Endothelial cell of umbilical vein (primary cell): ENCODE data around the gene CPEB1. TPM values are rescaled to one million over a fixed set of nuclear protein-coding genes. Genes with fewer than 3 reads are reported as not detected.

Source experiments
- BruUV-seq: library from RNA; stranded (reverse); fragments of 400-500 nt; replicated peaks from 2 replicates; lab custom pipeline; 2021; lab: Mats Ljungman, UMichigan
- CTCF ChIA-PET: fragments of 300-600, 350-600 bp; sonication (Branson Sonifier 250); formaldehyde crosslinking; loops from one replicate; lab custom pipeline; 2021; ENCODE audit warnings: antibody characterized with exemption, inconsistent platforms; lab: Charles Lee
- POLR2A ChIA-PET: fragments of 300-600, 350-600 bp; sonication (Branson Sonifier 250); formaldehyde crosslinking; loops from one replicate; lab custom pipeline; 2021; ENCODE audit warnings: antibody characterized with exemption, inconsistent platforms; lab: Charles Lee
- DNase-seq: peaks from one replicate; pipeline ENCODE4 v3.0.0-alpha.2; 2011; ENCODE audit warnings: low read depth, low spot score
- FAIRE-seq: peaks from 2 replicates; lab custom pipeline; 2011; peaks lifted over from hg19 to GRCh38; lab: Jason Lieb, UNC
- H2AFZ ChIP-seq: 2 replicates; pipeline ENCODE4 v1.6.0; 2012; ENCODE audit warnings: low read depth, low read length, control low read depth, inconsistent platforms
- H3K27ac ChIP-seq: 2 replicates; pipeline ENCODE4 v1.5.1; 2011; ENCODE audit warnings: low read depth, mild to moderate bottlenecking, control low read depth, low read length, moderate library complexity; ENCODE audit not compliant: insufficient read depth
- H3K27me3 ChIP-seq, 2 experiments: 2 replicates each; pipeline versions ENCODE4 v1.6.0 to v1.6.1; 2011; ENCODE audit warnings: low read length in 2 of 2, mixed read lengths in 1 of 2; ENCODE audit not compliant: control insufficient read depth in 2 of 2, insufficient read depth in 2 of 2
- H3K36me3 ChIP-seq, 2 experiments: 2 replicates in 1 of 2; 3 replicates in 1 of 2; pipeline ENCODE4 v1.5.1; 2011; ENCODE audit warnings: low read length in 2 of 2, mild to moderate bottlenecking in 1 of 2, moderate library complexity in 1 of 2; ENCODE audit not compliant: control insufficient read depth in 2 of 2, insufficient read depth in 2 of 2; ENCODE audit errors: extremely low read depth in 1 of 2
- H3K4me1 ChIP-seq: 3 replicates; pipeline ENCODE4 v1.5.1; 2011; ENCODE audit warnings: mild to moderate bottlenecking, low read length; ENCODE audit not compliant: control insufficient read depth, insufficient read depth; ENCODE audit errors: extremely low read depth
- H3K4me2 ChIP-seq: 2 replicates; pipeline ENCODE4 v1.6.1; 2011; ENCODE audit warnings: low read length, control low read depth, mixed read lengths; ENCODE audit not compliant: insufficient read depth
- H3K4me3 ChIP-seq, 3 experiments: fragments of 200-600 bp in 1 of 3; sonication (generic), shearing (Covaris generic) in 1 of 3; replicated peaks in 1 of 3; 2 replicates each; pipeline ENCODE4 v1.5.1; 2011 to 2016; ENCODE audit warnings: control low read depth in 3 of 3, low read length in 3 of 3, mild to moderate bottlenecking in 2 of 3, inconsistent platforms in 1 of 3, low read depth in 1 of 3, moderate library complexity in 1 of 3; ENCODE audit not compliant: insufficient read depth in 1 of 3
- H3K79me2 ChIP-seq: 2 replicates; pipeline ENCODE4 v1.6.0; 2012; ENCODE audit warnings: low read length, inconsistent platforms; ENCODE audit not compliant: control insufficient read depth, insufficient read depth
- H3K9ac ChIP-seq: replicated peaks from 2 replicates; pipeline ENCODE3; 2011; ENCODE audit warnings: low read length, control low read depth; ENCODE audit not compliant: insufficient read depth; ENCODE audit errors: extremely low read depth
- H3K9me1 ChIP-seq: replicated peaks from 3 replicates; pipeline ENCODE4 v1.6.0; 2011; ENCODE audit warnings: mild to moderate bottlenecking, low read length; ENCODE audit not compliant: control insufficient read depth, insufficient read depth; ENCODE audit errors: extremely low read depth
- H3K9me3 ChIP-seq: replicated peaks from 2 replicates; pipeline ENCODE4 v1.5.1; 2012; ENCODE audit warnings: low read length, inconsistent platforms; ENCODE audit not compliant: control insufficient read depth, insufficient read depth
- H4K20me1 ChIP-seq: replicated peaks from 2 replicates; pipeline ENCODE3; 2011; ENCODE audit warnings: mild to moderate bottlenecking, low read length; ENCODE audit not compliant: control insufficient read depth, insufficient read depth; ENCODE audit errors: extremely low read depth
- CTCF ChIP-seq, 2 donors: IDR thresholded peaks; 1 replicate in 1 of 2; 2 replicates in 1 of 2; pipeline ENCODE4 v1.5.1; 2011; ENCODE audit warnings: low read length in 2 of 2, mild to moderate bottlenecking in 2 of 2, moderate library complexity in 2 of 2, control low read depth in 1 of 2, inconsistent platforms in 1 of 2, low read depth in 1 of 2; ENCODE audit not compliant: insufficient read depth in 1 of 2; ENCODE audit errors: extremely low read depth in 1 of 2
- EZH2 ChIP-seq: IDR thresholded peaks from 2 replicates; pipeline ENCODE4 v1.6.1; 2012; ENCODE audit warnings: borderline replicate concordance, low read depth, mild to moderate bottlenecking, moderate library complexity, low read length, inconsistent platforms; ENCODE audit not compliant: severe bottlenecking
- FOS ChIP-seq: IDR thresholded peaks from 2 replicates; pipeline ENCODE4 v1.6.1; 2011; ENCODE audit warnings: mild to moderate bottlenecking, low read length, moderate library complexity, borderline replicate concordance; ENCODE audit not compliant: insufficient read depth
- GATA2 ChIP-seq: IDR thresholded peaks from 2 replicates; pipeline ENCODE4 v1.7.0; 2011; ENCODE audit warnings: low read depth, mild to moderate bottlenecking, moderate library complexity, mixed read lengths, low read length; ENCODE audit not compliant: insufficient read length, insufficient read depth
- JUN ChIP-seq: IDR thresholded peaks from 2 replicates; pipeline ENCODE4 v1.6.1; 2011; ENCODE audit warnings: borderline replicate concordance, low read depth; ENCODE audit not compliant: insufficient read length, insufficient read depth
- MAX ChIP-seq: IDR thresholded peaks from 2 replicates; pipeline ENCODE4 v1.6.1; 2011; ENCODE audit not compliant: insufficient read depth, insufficient read length
- MYC ChIP-seq: IDR thresholded peaks from one replicate; pipeline ENCODE4 v1.6.1; 2011; ENCODE audit warnings: mild to moderate bottlenecking, low read depth, low read length
- POLR2A ChIP-seq: IDR thresholded peaks from 2 replicates; pipeline ENCODE4 v1.6.1; 2012; ENCODE audit warnings: low read depth, mild to moderate bottlenecking, control low read depth, low read length
- POLR2AphosphoS5 ChIP-seq: IDR thresholded peaks from 2 replicates; pipeline ENCODE4 v1.6.1; 2012; ENCODE audit warnings: low read depth, mild to moderate bottlenecking, control low read depth, low read length, moderate library complexity; ENCODE audit not compliant: insufficient read depth
- dilution Hi-C: fragments of 300-500 bp; cut with MboI; formaldehyde crosslinking; loops from one replicate; pipeline ENCODE4 v1.15.0; 2019; ENCODE audit warnings: low sequenced_read_pairs; ENCODE audit not compliant: extremely low pct_ligation_motif_present
- intact Hi-C: fragments of 100-400 bp; cut with micrococcal nuclease; formaldehyde crosslinking; loops from one replicate; pipeline ENCODE4 v1.10.0; 2022
- polyA plus RNA-seq, 4 experiments: library from polyadenylated mRNA; depleted of rRNA in 3 of 4; stranded (reverse) in 3 of 4; unstranded in 1 of 4; fragments of >200 nt; gene quantifications; 2 replicates each; pipeline versions ENCODE4 v1.2.1 to v1.2.3, GENCODE V29; 2011 to 2012; ENCODE audit warnings: missing spikeins in 1 of 4
- total RNA-seq: library from RNA; stranded (reverse); gene quantifications from 2 replicates; pipeline ENCODE4 v1.2.3, GENCODE V29; 2021

Gene CPEB1
- total and polyA plus RNA-seq, 2 donors (not counting 3 experiments of a cell fraction or from before 2014, with no cell fraction given), result not detected

DNA sequence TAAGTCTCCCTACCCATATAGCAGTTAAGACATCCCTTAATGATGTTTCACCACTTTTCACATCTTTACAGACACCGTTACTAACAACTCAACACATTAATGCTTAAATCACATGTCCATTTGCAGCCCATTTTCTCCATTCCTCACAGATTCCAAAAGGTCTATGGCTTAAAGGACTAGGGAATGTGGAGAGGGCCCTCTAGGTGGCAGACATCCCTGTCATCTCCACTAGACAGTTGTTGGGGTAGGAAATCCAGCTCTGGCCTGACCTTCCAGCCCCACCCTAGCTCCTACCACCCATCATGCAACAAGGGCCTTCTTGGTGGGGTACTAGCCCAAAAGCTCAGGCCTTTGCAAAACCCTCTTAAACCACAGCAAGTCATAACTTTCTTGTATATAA lies 25.2 kb downstream of the CPEB1 start:
- Histone ChIP-seq H3K9me3 (no peaks in the 10 kb centered on the region), H3K9ac (no peak overlapping the region), H3K27me3 (no peaks in the 10 kb centered on the region), H3K79me2 (no peaks in the 10 kb centered on the region), H3K4me2 (no peak overlapping the region), H3K36me3 (no peaks in the 10 kb centered on the region), H3K4me1 (no peaks in the 10 kb centered on the region), H3K9me1 (no peaks in the 10 kb centered on the region), H3K27ac (no peak overlapping the region), H4K20me1 (no peaks in the 10 kb centered on the region), H2AFZ (no peak overlapping the region), H3K4me3 (no peak overlapping the region)
- FAIRE-seq (no peak), DNase-seq (no peak)
- dilution Hi-C loops (no loop called here), intact Hi-C loops (no loop called here)
- ChIA-PET POLR2A (no interaction called here), CTCF (no interaction called here)
- TF ChIP-seq JUN (no peak), POLR2A (no peak), EZH2 (no peak), GATA2 (no peak), MYC (no peak), POLR2AphosphoS5 (no peak), MAX (no peak), CTCF (IDR thresholded peaks at IDR 0.05; ENCODE audit: extremely low read depth in 1 of 2, insufficient read depth in 1 of 2, low read depth in 1 of 2, low read length in 2 of 2) (no peak), FOS (no peak)
- no TSS peak for BruUV-seq
